WTC11 (cell line): ENCODE data around the gene KCNMA1. TPM values are rescaled to one million over a fixed set of nuclear protein-coding genes. Genes with fewer than 3 reads are reported as not detected.

Source experiments
- ATAC-seq: fragments of 200-7000 bp; cut with Tn5 transposase; 2 replicates; pipeline ENCODE4 v1.10.0; 2021; ENCODE audit warnings: mild to moderate bottlenecking, moderate library complexity
- CTCF ChIA-PET: fragments of 300-600 bp; sonication (Branson Sonifier 250); formaldehyde crosslinking; loops from one replicate; lab custom pipeline; 2021; ENCODE audit warnings: antibody characterized with exemption; lab: Charles Lee
- POLR2A ChIA-PET: fragments of 350-600 bp; sonication (Branson Sonifier 250); formaldehyde crosslinking; loops from one replicate; lab custom pipeline; 2021; ENCODE audit warnings: antibody characterized with exemption; lab: Charles Lee
- DNase-seq: peaks from one replicate; pipeline ENCODE4 v3.0.0; 2021; ENCODE audit warnings: low spot score
- H3K27ac Mint-ChIP-seq: 2 replicates; pipeline ENCODE4 v1.8.0; 2021; ENCODE audit warnings: mixed read lengths
- H3K27me3 Mint-ChIP-seq: 2 replicates; pipeline ENCODE4 v1.8.0; 2021; ENCODE audit warnings: low read depth, mild to moderate bottlenecking, moderate library complexity, mixed read lengths
- H3K36me3 Mint-ChIP-seq: 2 replicates; pipeline ENCODE4 v1.8.0; 2021; ENCODE audit warnings: mixed read lengths
- H3K4me1 Mint-ChIP-seq: 2 replicates; pipeline ENCODE4 v1.8.0; 2022; ENCODE audit warnings: mixed read lengths
- H3K4me3 Mint-ChIP-seq: 2 replicates; pipeline ENCODE4 v1.8.0; 2021; ENCODE audit warnings: mild to moderate bottlenecking, moderate library complexity, mixed read lengths
- H3K9me3 Mint-ChIP-seq: 2 replicates; pipeline ENCODE4 v1.8.0; 2021; ENCODE audit warnings: mixed read lengths
- ARID4B ChIP-seq: sonication (generic); formaldehyde crosslinking; IDR thresholded peaks from 2 replicates; pipeline ENCODE4 v1.8.0; 2023; ENCODE audit warnings: missing genetic modification reagents, mild to moderate bottlenecking, borderline replicate concordance
- ATF3 ChIP-seq: sonication (generic); formaldehyde crosslinking; conservative IDR thresholded peaks from 2 replicates; pipeline ENCODE4 v1.8.1; 2022; ENCODE audit warnings: mild to moderate bottlenecking, missing genetic modification reagents
- E2F1 ChIP-seq: sonication (generic); formaldehyde crosslinking; IDR thresholded peaks from 2 replicates; pipeline ENCODE4 v1.8.0; 2022; ENCODE audit warnings: mild to moderate bottlenecking, missing genetic modification reagents
- FOXK1 ChIP-seq: sonication (generic); formaldehyde crosslinking; IDR thresholded peaks from 2 replicates; pipeline ENCODE4 v1.8.0; 2022; ENCODE audit warnings: mild to moderate bottlenecking, moderate library complexity, missing genetic modification reagents
- IRF2 ChIP-seq: sonication (generic); formaldehyde crosslinking; IDR thresholded peaks from 2 replicates; pipeline ENCODE4 v1.8.0; 2022; ENCODE audit warnings: low read depth, missing genetic modification reagents, borderline replicate concordance
- JUN ChIP-seq: sonication (generic); formaldehyde crosslinking; IDR thresholded peaks from 2 replicates; pipeline ENCODE4 v1.8.0; 2023; ENCODE audit warnings: mild to moderate bottlenecking, missing genetic modification reagents
- MYBL2 ChIP-seq: sonication (generic); formaldehyde crosslinking; IDR thresholded peaks from 2 replicates; pipeline ENCODE4 v1.8.1; 2023; ENCODE audit warnings: mild to moderate bottlenecking, moderate library complexity, missing genetic modification reagents
- OVOL2 ChIP-seq: fragments of 250-450 bp; sonication (Bioruptor Pico); IDR thresholded peaks from 2 replicates; pipeline ENCODE4 v1.9.0; 2021; ENCODE audit warnings: mild to moderate bottlenecking, borderline replicate concordance
- SMAD3 ChIP-seq: sonication (generic); formaldehyde crosslinking; IDR thresholded peaks from 2 replicates; pipeline ENCODE4 v1.8.0; 2022; ENCODE audit warnings: missing genetic modification reagents, mild to moderate bottlenecking, borderline replicate concordance
- STAT6 ChIP-seq: sonication (generic); formaldehyde crosslinking; conservative IDR thresholded peaks from 2 replicates; pipeline ENCODE4 v1.8.1; 2023; ENCODE audit warnings: mild to moderate bottlenecking, low read depth, missing genetic modification reagents, moderate library complexity
- TEAD1 ChIP-seq: sonication (generic); formaldehyde crosslinking; IDR thresholded peaks from 2 replicates; pipeline ENCODE4 v1.8.0; 2022; ENCODE audit warnings: mild to moderate bottlenecking, missing genetic modification reagents
- ZBTB21 ChIP-seq: sonication (generic); formaldehyde crosslinking; IDR thresholded peaks from 2 replicates; pipeline ENCODE4 v1.8.1; 2023; ENCODE audit warnings: mild to moderate bottlenecking, missing genetic modification reagents, borderline replicate concordance
- ZMAT4 ChIP-seq: fragments of 250-450 bp; sonication (Bioruptor Pico); IDR thresholded peaks from 2 replicates; pipeline ENCODE4 v1.9.0; 2021; ENCODE audit warnings: mild to moderate bottlenecking
- ZNF121 ChIP-seq: sonication (generic); formaldehyde crosslinking; IDR thresholded peaks from 2 replicates; pipeline ENCODE4 v1.8.0; 2023; ENCODE audit warnings: missing genetic modification reagents
- ZNF138 ChIP-seq: sonication (generic); formaldehyde crosslinking; conservative IDR thresholded peaks from 2 replicates; pipeline ENCODE4 v1.8.1; 2022; ENCODE audit warnings: mild to moderate bottlenecking, moderate library complexity, missing genetic modification reagents
- ZNF416 ChIP-seq: fragments of 250-450 bp; sonication (Bioruptor Pico); IDR thresholded peaks from 2 replicates; pipeline ENCODE4 v1.9.0; 2021; ENCODE audit warnings: mild to moderate bottlenecking, inconsistent platforms
- total RNA-seq: library from RNA; stranded (reverse); gene quantifications from 3 replicates; pipeline ENCODE4 v1.2.3, GENCODE V29; 2021
- TF ChIP-seq, protein P1 (sequence below): sonication (generic); formaldehyde crosslinking; IDR thresholded peaks from 2 replicates; pipeline ENCODE4 v1.8.0; 2022; ENCODE audit warnings: mild to moderate bottlenecking, missing genetic modification reagents
- TF ChIP-seq, protein P2 (sequence below): sonication (generic); formaldehyde crosslinking; IDR thresholded peaks from 2 replicates; pipeline ENCODE4 v1.8.0; 2022; ENCODE audit warnings: mild to moderate bottlenecking, missing genetic modification reagents
- TF ChIP-seq, protein P3 (sequence below): sonication (generic); formaldehyde crosslinking; IDR thresholded peaks from 2 replicates; pipeline ENCODE4 v1.8.1; 2022; ENCODE audit warnings: missing genetic modification reagents, borderline replicate concordance

Gene KCNMA1
- total RNA-seq, 1 experiment from 2014 or later, result 7.3 TPM

DNA sequence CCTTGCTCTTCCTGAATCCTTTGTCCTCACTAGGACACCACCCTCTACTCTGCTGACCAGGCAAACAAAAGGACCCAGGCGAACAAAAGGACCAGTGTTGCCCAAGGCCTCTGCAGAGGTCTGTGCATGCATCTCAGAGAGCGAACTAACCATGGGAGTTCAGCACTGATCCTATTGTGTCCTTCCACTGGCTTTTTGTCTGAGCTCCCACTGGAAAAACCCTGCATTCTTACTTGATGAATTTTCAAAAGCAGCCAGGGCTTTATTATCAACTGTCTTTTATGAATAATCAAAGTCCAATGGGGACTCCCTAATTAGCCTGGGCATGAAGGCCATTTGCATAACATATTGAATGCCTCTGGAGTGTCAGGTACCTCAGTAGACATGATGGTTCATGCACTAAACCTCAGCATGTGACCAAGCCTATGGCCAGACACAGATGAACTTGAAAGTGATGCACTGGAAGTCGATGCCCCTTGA lies 140.6 kb downstream of the KCNMA1 start (continued):
- TF ChIP-seq ZNF416 (CRISPR knock-in tag) (no peak), ATF3 (no peak), ZNF138 (no peak)

- H3K27ac Mint-ChIP-seq, result no peak overlapping the region
- peaks cover 2% of the 10 kb centered on the region for H3K4me1 Mint-ChIP-seq
- CTCF ChIA-PET, result interaction anchor here (0.5 to 2.4 kb wide), 18 partner anchors 9 to 329 kb away, joined by 3 to 22 read pairs (median 4); partner anchors contain the start of gene KCNMA1
- POLR2A ChIA-PET, result no interaction called here
- no peak for DNase-seq
- no peaks in the 10 kb centered on the region for H3K27me3 Mint-ChIP-seq
- ATAC-seq, result no peak
- H3K4me3 Mint-ChIP-seq, result no peak overlapping the region
- no peaks in the 10 kb centered on the region for H3K9me3 Mint-ChIP-seq
- no peaks in the 10 kb centered on the region for H3K36me3 Mint-ChIP-seq
- TF ChIP-seq E2F1 (CRISPR knock-in tag) (no peak), SMAD3 (CRISPR knock-in tag) (no peak), ZNF121 (CRISPR knock-in tag) (no peak), OVOL2 (CRISPR knock-in tag) (no peak), TEAD1 (CRISPR knock-in tag) (no peak), ZNF138 (no peak), IRF2 (CRISPR knock-in tag) (no peak), ZBTB21 (no peak), ARID4B (CRISPR knock-in tag) (no peak), ZMAT4 (CRISPR knock-in tag) (no peak), MYBL2 (CRISPR knock-in tag) (no peak), JUN (CRISPR knock-in tag) (no peak), FOXK1 (CRISPR knock-in tag) (no peak), STAT6 (CRISPR knock-in tag) (no peak)
- TF ChIP-seq, protein P1, sequence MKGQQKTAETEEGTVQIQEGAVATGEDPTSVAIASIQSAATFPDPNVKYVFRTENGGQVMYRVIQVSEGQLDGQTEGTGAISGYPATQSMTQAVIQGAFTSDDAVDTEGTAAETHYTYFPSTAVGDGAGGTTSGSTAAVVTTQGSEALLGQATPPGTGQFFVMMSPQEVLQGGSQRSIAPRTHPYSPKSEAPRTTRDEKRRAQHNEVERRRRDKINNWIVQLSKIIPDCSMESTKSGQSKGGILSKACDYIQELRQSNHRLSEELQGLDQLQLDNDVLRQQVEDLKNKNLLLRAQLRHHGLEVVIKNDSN (CRISPR knock-in tag), result no peak
- TF ChIP-seq, protein P2, sequence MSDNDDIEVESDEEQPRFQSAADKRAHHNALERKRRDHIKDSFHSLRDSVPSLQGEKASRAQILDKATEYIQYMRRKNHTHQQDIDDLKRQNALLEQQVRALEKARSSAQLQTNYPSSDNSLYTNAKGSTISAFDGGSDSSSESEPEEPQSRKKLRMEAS (CRISPR knock-in tag), result no peak
- TF ChIP-seq, protein P3, sequence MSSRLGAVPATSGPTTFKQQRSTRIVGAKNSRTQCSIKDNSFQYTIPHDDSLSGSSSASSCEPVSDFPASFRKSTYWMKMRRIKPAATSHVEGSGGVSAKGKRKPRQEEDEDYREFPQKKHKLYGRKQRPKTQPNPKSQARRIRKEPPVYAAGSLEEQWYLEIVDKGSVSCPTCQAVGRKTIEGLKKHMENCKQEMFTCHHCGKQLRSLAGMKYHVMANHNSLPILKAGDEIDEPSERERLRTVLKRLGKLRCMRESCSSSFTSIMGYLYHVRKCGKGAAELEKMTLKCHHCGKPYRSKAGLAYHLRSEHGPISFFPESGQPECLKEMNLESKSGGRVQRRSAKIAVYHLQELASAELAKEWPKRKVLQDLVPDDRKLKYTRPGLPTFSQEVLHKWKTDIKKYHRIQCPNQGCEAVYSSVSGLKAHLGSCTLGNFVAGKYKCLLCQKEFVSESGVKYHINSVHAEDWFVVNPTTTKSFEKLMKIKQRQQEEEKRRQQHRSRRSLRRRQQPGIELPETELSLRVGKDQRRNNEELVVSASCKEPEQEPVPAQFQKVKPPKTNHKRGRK, result no peak
Observed at GRCh38 chr10:77494756-77495541, 142.7 kb downstream of the KCNMA1 start.
